Body of pancreas (tissue), 4 donors: ENCODE measurements around the gene FGR.

Experiments used
- POLR2A ChIP-seq, 3 donors: fragments of 450-650 bp; IDR thresholded peaks; one replicate each; pipeline ENCODE4 v1.6.1; 2016; ENCODE audit warnings: antibody characterized with exemption in 3 of 3, mild to moderate bottlenecking in 2 of 3
- TF ChIP-seq, protein P1 (sequence below), 7 experiments: fragments of 450-650 bp in 4 of 7; fragments of 200-600 bp in 3 of 7; sonication (generic) in 3 of 7; IDR thresholded peaks; one replicate each; pipeline ENCODE4 v1.5.1; 2016 to 2019; ENCODE audit warnings: antibody characterized with exemption in 7 of 7

DNA sequence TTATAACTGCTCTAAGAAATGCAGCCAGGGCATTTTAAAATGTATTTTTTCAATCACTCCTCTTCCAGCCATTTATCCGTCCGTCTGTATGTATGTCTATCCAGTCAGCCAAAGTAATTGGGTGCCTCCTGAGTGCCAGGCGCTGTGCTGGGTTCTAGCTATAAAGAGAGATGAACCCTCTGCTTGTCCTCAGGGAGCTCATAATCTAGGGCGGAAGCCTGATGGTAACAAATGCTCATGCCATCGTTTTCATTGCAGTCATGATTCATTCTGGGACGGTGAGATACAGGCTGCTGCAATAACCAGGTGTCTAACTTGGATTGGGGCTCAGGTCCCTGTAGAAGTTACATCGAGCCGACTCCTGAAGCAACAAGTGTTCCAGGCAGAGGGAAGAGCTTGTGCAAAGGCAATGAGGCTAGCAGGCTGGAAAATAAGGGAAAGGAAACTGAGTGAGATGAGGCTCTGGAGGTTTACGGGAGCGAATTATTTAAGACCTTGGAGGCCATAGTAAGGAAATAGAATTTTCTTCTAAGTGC lies 25.4 kb upstream of the FGR start:
- no peak for TF ChIP-seq POLR2A (IDR thresholded peaks at IDR 0.05)
- TF ChIP-seq, protein P1, sequence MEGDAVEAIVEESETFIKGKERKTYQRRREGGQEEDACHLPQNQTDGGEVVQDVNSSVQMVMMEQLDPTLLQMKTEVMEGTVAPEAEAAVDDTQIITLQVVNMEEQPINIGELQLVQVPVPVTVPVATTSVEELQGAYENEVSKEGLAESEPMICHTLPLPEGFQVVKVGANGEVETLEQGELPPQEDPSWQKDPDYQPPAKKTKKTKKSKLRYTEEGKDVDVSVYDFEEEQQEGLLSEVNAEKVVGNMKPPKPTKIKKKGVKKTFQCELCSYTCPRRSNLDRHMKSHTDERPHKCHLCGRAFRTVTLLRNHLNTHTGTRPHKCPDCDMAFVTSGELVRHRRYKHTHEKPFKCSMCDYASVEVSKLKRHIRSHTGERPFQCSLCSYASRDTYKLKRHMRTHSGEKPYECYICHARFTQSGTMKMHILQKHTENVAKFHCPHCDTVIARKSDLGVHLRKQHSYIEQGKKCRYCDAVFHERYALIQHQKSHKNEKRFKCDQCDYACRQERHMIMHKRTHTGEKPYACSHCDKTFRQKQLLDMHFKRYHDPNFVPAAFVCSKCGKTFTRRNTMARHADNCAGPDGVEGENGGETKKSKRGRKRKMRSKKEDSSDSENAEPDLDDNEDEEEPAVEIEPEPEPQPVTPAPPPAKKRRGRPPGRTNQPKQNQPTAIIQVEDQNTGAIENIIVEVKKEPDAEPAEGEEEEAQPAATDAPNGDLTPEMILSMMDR (IDR thresholded peaks at IDR 0.05): no peak
